ENCODE measurements around the gene CPO. TPM values are rescaled to one million over a fixed set of nuclear protein-coding genes. Genes with fewer than 3 reads are reported as not detected.

The CPO gene
- total and polyA plus RNA-seq, 2 donors, result 0.35 to 0.53 TPM

DNA sequence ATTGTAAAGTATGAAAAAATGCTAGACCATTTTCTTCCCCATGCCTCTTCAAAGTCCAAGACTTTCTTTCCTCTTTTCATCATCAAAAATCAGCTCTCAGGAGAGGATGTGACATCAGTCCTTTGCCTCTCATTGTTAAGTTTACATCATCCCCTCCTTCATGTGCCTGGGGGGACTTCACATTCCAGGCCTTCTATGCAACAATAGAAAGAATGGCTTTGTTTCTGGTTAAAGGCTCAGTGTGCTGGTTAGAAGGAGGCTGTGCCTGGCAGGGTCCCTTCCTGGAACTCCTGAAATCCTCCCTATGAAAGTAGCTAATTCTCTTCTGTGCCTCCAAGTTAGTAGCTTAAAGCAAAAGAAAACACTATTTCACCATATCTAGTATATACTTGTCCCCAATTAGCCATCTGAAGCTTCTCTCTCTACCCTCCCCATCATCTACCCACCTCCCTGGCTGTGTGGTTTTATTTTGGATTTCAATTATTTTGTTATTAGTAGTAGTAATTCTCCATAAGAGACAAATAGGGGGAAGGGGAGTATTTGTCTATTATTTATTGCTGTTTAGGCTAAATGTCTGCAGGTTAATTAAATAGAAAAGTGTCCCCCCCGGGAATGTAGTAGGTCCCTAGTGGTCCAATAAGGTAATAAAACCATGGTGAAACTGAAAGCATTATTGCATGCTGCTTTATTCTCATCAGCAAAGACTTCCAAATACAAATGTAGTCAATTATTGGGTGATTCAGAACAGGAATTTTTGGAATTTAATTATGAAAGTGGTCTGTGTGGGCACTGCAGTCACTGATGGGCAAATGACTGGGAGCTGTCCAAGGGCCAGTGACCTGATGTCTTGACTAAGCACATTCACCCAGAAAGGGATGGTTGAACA lies 69.0 kb downstream of the CPO start:
- H3K36me3 ChIP-seq (ENCODE audit: insufficient read depth), result no peaks in the 10 kb centered on the region
- no peak for DNase-seq (ENCODE audit: extremely low spot score)
- H3K4me1 ChIP-seq (ENCODE audit: insufficient read depth), result no peaks in the 10 kb centered on the region
- WGBS, result 55% methylated on average over 1 of the region's 1 CpG
- no peak overlapping the region for H3K27ac ChIP-seq (ENCODE audit: low read depth)
- H3K4me3 ChIP-seq (ENCODE audit: low read depth, low read length), result no peak overlapping the region

DNA sequence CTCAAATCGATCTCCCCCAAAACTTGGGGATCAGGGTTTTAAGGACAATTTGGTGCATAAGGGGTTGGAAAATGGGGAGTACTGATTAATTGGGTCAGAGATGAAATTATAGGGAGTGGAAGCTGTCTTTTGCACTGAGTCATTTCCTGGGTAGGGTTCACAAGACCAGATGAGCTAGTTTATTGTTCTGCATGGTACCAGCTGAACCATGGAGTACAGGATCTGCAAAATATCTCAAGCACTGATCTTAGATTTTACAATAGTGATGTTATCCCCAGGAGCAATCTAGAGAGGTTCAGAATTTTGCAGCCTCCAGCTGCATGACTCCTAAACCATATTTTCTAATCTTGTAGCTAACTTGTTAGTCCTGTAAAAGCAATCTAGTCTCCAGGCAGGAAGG lies 73.1 kb downstream of the CPO start:
- DNase-seq (ENCODE audit: extremely low spot score), result no peak
- 51% methylated on average over 1 of the region's 1 CpG for WGBS
- Histone ChIP-seq H3K27ac (ENCODE audit: low read depth) (no peak overlapping the region), H3K36me3 (ENCODE audit: insufficient read depth) (no peaks in the 10 kb centered on the region), H3K4me1 (ENCODE audit: insufficient read depth) (no peaks in the 10 kb centered on the region), H3K4me3 (ENCODE audit: low read depth, low read length) (no peak overlapping the region)

DNA sequence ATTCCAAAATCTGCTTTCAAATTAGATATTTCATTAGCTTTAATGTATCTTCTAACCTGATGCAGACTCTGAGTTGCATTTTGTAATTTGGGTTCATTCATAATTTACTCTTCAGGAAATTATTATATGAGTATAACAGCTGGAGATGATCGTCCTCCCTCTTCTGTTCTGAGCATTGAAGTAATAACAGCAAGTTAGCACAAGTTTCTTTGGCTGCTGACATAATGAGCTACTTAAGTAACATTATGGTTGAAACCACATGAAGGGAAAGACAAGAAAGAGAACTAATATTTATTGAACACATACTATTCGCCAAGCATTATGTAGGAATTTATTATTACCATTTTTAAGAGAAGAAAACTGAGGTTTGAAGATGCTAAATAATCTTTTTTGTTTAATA lies 75.1 kb downstream of the CPO start:
- no peak for DNase-seq (ENCODE audit: extremely low spot score)
- Histone ChIP-seq H3K4me3 (ENCODE audit: low read depth, low read length) (no peak overlapping the region), H3K36me3 (ENCODE audit: insufficient read depth) (no peaks in the 10 kb centered on the region), H3K4me1 (ENCODE audit: insufficient read depth) (no peaks in the 10 kb centered on the region), H3K27ac (ENCODE audit: low read depth) (no peak overlapping the region)
- WGBS, result 71% methylated on average over 2 of the region's 2 CpGs

DNA sequence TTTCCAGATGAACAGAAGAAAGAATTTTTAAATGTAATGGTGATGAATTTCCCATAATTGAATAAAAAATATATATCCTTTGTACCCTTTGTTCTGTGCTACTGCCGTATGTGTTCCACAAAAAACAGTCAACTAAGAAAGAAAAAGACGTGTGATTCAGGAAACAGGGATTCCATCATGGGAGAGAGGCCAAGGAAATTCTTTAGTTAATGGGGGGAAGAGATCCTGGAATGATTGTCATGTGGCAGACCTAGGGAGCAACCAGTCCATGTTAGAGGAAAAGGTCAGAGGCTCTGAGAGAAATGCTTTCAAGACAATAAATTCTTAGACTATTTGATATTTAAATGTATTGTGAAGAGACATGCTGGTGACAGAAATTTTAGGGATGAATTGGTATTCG lies 76.6 kb downstream of the CPO start:
- DNase-seq (ENCODE audit: extremely low spot score), result no peak
- no peak overlapping the region for H3K27ac ChIP-seq (ENCODE audit: low read depth)
- 62% methylated on average over 3 of the region's 3 CpGs for WGBS
- no peaks in the 10 kb centered on the region for H3K4me1 ChIP-seq (ENCODE audit: insufficient read depth)
- H3K36me3 ChIP-seq (ENCODE audit: insufficient read depth), result no peaks in the 10 kb centered on the region
- no peak overlapping the region for H3K4me3 ChIP-seq (ENCODE audit: low read depth, low read length)

Other genes with a start within 250 kb of the CPO start
- gene DYTN, start 221.1 kb upstream of the CPO start, total RNA-seq, result not detected
- gene DYTN, start 221.1 kb upstream of the CPO start, polyA plus RNA-seq, result not detected
- 1.2 TPM for gene MDH1B, start 174.2 kb upstream of the CPO start, total RNA-seq
- 0.39 TPM for gene MDH1B, start 174.2 kb upstream of the CPO start, polyA plus RNA-seq
- gene FASTKD2, start 173.9 kb upstream of the CPO start, total RNA-seq, result 60.8 TPM
- gene FASTKD2, start 173.9 kb upstream of the CPO start, polyA plus RNA-seq, result 19.1 TPM
- gene KLF7, start 226.4 kb downstream of the CPO start, total RNA-seq, result 30.3 TPM
- 15.1 TPM for gene KLF7, start 226.4 kb downstream of the CPO start, polyA plus RNA-seq

All from urinary bladder (tissue), 4 donors.